WTC11 (cell line): ENCODE data around the gene PAWR. TPM values are rescaled to one million over a fixed set of nuclear protein-coding genes. Genes with fewer than 3 reads are reported as not detected.

ENCODE experiments used
- ATAC-seq: fragments of 200-7000 bp; cut with Tn5 transposase; 2 replicates; pipeline ENCODE4 v1.10.0; 2021; ENCODE audit warnings: mild to moderate bottlenecking, moderate library complexity
- CTCF ChIA-PET: fragments of 300-600 bp; sonication (Branson Sonifier 250); formaldehyde crosslinking; loops from one replicate; lab custom pipeline; 2021; ENCODE audit warnings: antibody characterized with exemption; lab: Charles Lee
- POLR2A ChIA-PET: fragments of 350-600 bp; sonication (Branson Sonifier 250); formaldehyde crosslinking; loops from one replicate; lab custom pipeline; 2021; ENCODE audit warnings: antibody characterized with exemption; lab: Charles Lee
- DNase-seq: peaks from one replicate; pipeline ENCODE4 v3.0.0; 2021; ENCODE audit warnings: low spot score
- H3K27ac Mint-ChIP-seq: 2 replicates; pipeline ENCODE4 v1.8.0; 2021; ENCODE audit warnings: mixed read lengths
- H3K27me3 Mint-ChIP-seq: 2 replicates; pipeline ENCODE4 v1.8.0; 2021; ENCODE audit warnings: low read depth, mild to moderate bottlenecking, moderate library complexity, mixed read lengths
- H3K36me3 Mint-ChIP-seq: 2 replicates; pipeline ENCODE4 v1.8.0; 2021; ENCODE audit warnings: mixed read lengths
- H3K4me1 Mint-ChIP-seq: 2 replicates; pipeline ENCODE4 v1.8.0; 2022; ENCODE audit warnings: mixed read lengths
- H3K4me3 Mint-ChIP-seq: 2 replicates; pipeline ENCODE4 v1.8.0; 2021; ENCODE audit warnings: mild to moderate bottlenecking, moderate library complexity, mixed read lengths
- H3K9me3 Mint-ChIP-seq: 2 replicates; pipeline ENCODE4 v1.8.0; 2021; ENCODE audit warnings: mixed read lengths
- ATF2 ChIP-seq: sonication (generic); formaldehyde crosslinking; IDR thresholded peaks from 2 replicates; pipeline ENCODE4 v1.8.1; 2022; ENCODE audit warnings: low read depth, missing genetic modification reagents, borderline replicate concordance
- CBFB ChIP-seq: sonication (generic); formaldehyde crosslinking; IDR thresholded peaks from 2 replicates; pipeline ENCODE4 v1.8.1; 2022; ENCODE audit warnings: mild to moderate bottlenecking, low read depth, missing genetic modification reagents
- ESRRA ChIP-seq: sonication (generic); formaldehyde crosslinking; IDR thresholded peaks from 2 replicates; pipeline ENCODE4 v1.8.1; 2022; ENCODE audit warnings: mild to moderate bottlenecking, missing genetic modification reagents, borderline replicate concordance
- GABPB1 ChIP-seq: sonication (generic); formaldehyde crosslinking; IDR thresholded peaks from 2 replicates; pipeline ENCODE4 v1.8.1; 2023; ENCODE audit warnings: mild to moderate bottlenecking, missing genetic modification reagents
- IRF2 ChIP-seq: sonication (generic); formaldehyde crosslinking; IDR thresholded peaks from 2 replicates; pipeline ENCODE4 v1.8.0; 2022; ENCODE audit warnings: low read depth, missing genetic modification reagents, borderline replicate concordance
- MAX ChIP-seq: sonication (generic); formaldehyde crosslinking; IDR thresholded peaks from 2 replicates; pipeline ENCODE4 v1.8.0; 2022; ENCODE audit warnings: mild to moderate bottlenecking, missing genetic modification reagents
- NR2C2 ChIP-seq: sonication (generic); formaldehyde crosslinking; IDR thresholded peaks from 2 replicates; pipeline ENCODE4 v1.8.0; 2022; ENCODE audit warnings: mild to moderate bottlenecking, missing genetic modification reagents
- PRRX2 ChIP-seq: fragments of 250-450 bp; sonication (Bioruptor Pico); IDR thresholded peaks from 2 replicates; pipeline ENCODE4 v1.8.0; 2021; ENCODE audit warnings: mild to moderate bottlenecking
- SMAD3 ChIP-seq: sonication (generic); formaldehyde crosslinking; IDR thresholded peaks from 2 replicates; pipeline ENCODE4 v1.8.0; 2022; ENCODE audit warnings: missing genetic modification reagents, mild to moderate bottlenecking, borderline replicate concordance
- SMAD4 ChIP-seq: sonication (generic); formaldehyde crosslinking; IDR thresholded peaks from 2 replicates; pipeline ENCODE4 v1.8.0; 2022; ENCODE audit warnings: mild to moderate bottlenecking, missing genetic modification reagents
- TCF7 ChIP-seq: sonication (generic); formaldehyde crosslinking; IDR thresholded peaks from 2 replicates; pipeline ENCODE4 v1.8.0; 2022; ENCODE audit warnings: mild to moderate bottlenecking, low read depth, missing genetic modification reagents, moderate library complexity
- TEAD1 ChIP-seq: sonication (generic); formaldehyde crosslinking; IDR thresholded peaks from 2 replicates; pipeline ENCODE4 v1.8.0; 2022; ENCODE audit warnings: mild to moderate bottlenecking, missing genetic modification reagents
- ZNF121 ChIP-seq: sonication (generic); formaldehyde crosslinking; IDR thresholded peaks from 2 replicates; pipeline ENCODE4 v1.8.0; 2023; ENCODE audit warnings: missing genetic modification reagents
- ZNF423 ChIP-seq: fragments of 250-450 bp; sonication (Bioruptor Pico); IDR thresholded peaks from 2 replicates; pipeline ENCODE4 v2.1.2; 2022; ENCODE audit warnings: mild to moderate bottlenecking, moderate library complexity
- ZNF512 ChIP-seq: sonication (generic); formaldehyde crosslinking; IDR thresholded peaks from 2 replicates; pipeline ENCODE4 v1.8.1; 2022; ENCODE audit warnings: missing genetic modification reagents, borderline replicate concordance
- total RNA-seq: library from RNA; stranded (reverse); gene quantifications from 3 replicates; pipeline ENCODE4 v1.2.3, GENCODE V29; 2021
- TF ChIP-seq, protein P1 (sequence below): sonication (generic); formaldehyde crosslinking; IDR thresholded peaks from 2 replicates; pipeline ENCODE4 v1.8.1; 2022; ENCODE audit warnings: low read depth, mild to moderate bottlenecking, moderate library complexity, missing genetic modification reagents, borderline replicate concordance
- TF ChIP-seq, protein P2 (sequence below): fragments of 250-450 bp; sonication (Bioruptor Pico); IDR thresholded peaks from 2 replicates; pipeline ENCODE4 v1.9.0; 2021; ENCODE audit warnings: mild to moderate bottlenecking

Gene PAWR
- total RNA-seq, 1 experiment from 2014 or later: 397 TPM

GRCh38 chr12:79692860-79693577, 2.3 kb upstream of the PAWR start:
- Mint-ChIP-seq H3K36me3 (peaks cover 20% of the 10 kb centered on the region), H3K9me3 (peaks cover 6% of the 10 kb centered on the region), H3K4me3 (peak overlapping the region; percentile 84), H3K4me1 (peaks cover 18% of the 10 kb centered on the region), H3K27me3 (no peaks in the 10 kb centered on the region; the same call in 1 of the 2 replicates), H3K27ac (peak overlapping the region; percentile 99)
- ChIA-PET CTCF (interaction anchor here (0.7 to 1.3 kb wide), 4 partner anchors 19 to 274 kb away, joined by 3 to 4 read pairs (median 3); no protein-coding TSS in a partner anchor), POLR2A (interaction anchor here (0.7 to 1.4 kb wide), 5 partner anchors 9 to 108 kb away, joined by 3 to 4 read pairs (median 3); no protein-coding TSS in a partner anchor)
- TF ChIP-seq, protein P1, sequence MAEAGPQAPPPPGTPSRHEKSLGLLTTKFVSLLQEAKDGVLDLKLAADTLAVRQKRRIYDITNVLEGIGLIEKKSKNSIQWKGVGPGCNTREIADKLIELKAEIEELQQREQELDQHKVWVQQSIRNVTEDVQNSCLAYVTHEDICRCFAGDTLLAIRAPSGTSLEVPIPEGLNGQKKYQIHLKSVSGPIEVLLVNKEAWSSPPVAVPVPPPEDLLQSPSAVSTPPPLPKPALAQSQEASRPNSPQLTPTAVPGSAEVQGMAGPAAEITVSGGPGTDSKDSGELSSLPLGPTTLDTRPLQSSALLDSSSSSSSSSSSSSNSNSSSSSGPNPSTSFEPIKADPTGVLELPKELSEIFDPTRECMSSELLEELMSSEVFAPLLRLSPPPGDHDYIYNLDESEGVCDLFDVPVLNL (CRISPR knock-in tag): no peak
- TF ChIP-seq SMAD4 (CRISPR knock-in tag): no peak
- no peak for TF ChIP-seq ZNF423 (CRISPR knock-in tag)
- TF ChIP-seq ZNF121 (CRISPR knock-in tag): no peak
- no peak for TF ChIP-seq TEAD1 (CRISPR knock-in tag)
- TF ChIP-seq IRF2 (CRISPR knock-in tag): no peak
- TF ChIP-seq PRRX2 (CRISPR knock-in tag): no peak
- no peak for TF ChIP-seq ATF2
- TF ChIP-seq CBFB (CRISPR knock-in tag): no peak
- TF ChIP-seq TCF7 (CRISPR knock-in tag): no peak
- TF ChIP-seq ZNF512: no peak
- no peak for TF ChIP-seq NR2C2 (CRISPR knock-in tag)
- TF ChIP-seq, protein P2, sequence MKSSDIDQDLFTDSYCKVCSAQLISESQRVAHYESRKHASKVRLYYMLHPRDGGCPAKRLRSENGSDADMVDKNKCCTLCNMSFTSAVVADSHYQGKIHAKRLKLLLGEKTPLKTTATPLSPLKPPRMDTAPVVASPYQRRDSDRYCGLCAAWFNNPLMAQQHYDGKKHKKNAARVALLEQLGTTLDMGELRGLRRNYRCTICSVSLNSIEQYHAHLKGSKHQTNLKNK (CRISPR knock-in tag): no peak
- no peak for DNase-seq
- no peak for ATAC-seq

- H3K36me3 Mint-ChIP-seq: peaks cover 33% of the 10 kb centered on the region
- CTCF ChIA-PET: interaction anchor here (0.6 to 1.3 kb wide), 5 partner anchors 18 to 273 kb away, joined by 3 to 4 read pairs (median 3); no protein-coding TSS in a partner anchor
- TF ChIP-seq ESRRA (CRISPR knock-in tag): 0 out of 2 replicates have a peak, but pooled peaks have one; percentile 23
- TF ChIP-seq MAX: no peak
- TF ChIP-seq SMAD3 (CRISPR knock-in tag): 0 out of 2 replicates have a peak, but pooled peaks have one; percentile 9
- no peak for TF ChIP-seq ATF2
- 0 out of 2 replicates have a peak, but pooled peaks have one; percentile 10 for TF ChIP-seq GABPB1 (CRISPR knock-in tag)
- peaks cover 26% of the 10 kb centered on the region for H3K4me1 Mint-ChIP-seq
- no peaks in the 10 kb centered on the region; the same call in 1 of the 2 replicates for H3K27me3 Mint-ChIP-seq
- ATAC-seq (peak; percentile 0), DNase-seq (no peak)
- H3K4me3 Mint-ChIP-seq: peak overlapping the region; percentile 84
- POLR2A ChIA-PET: interaction anchor here (0.6 to 3.6 kb wide), 8 partner anchors 10 to 1594 kb away, joined by 3 to 27 read pairs (median 3); no protein-coding TSS in a partner anchor
- H3K27ac Mint-ChIP-seq: peak overlapping the region; percentile 99
- peaks cover 6% of the 10 kb centered on the region for H3K9me3 Mint-ChIP-seq
These were observed 916 bp upstream of the PAWR start for GRCh38 chr12:79691511-79692248.
